NOMO-1 treated with DMSO at 0.1 percent for 48 hours (cell line): ENCODE measurements around the gene TOB1.

Source experiments
- DNase-seq: peaks from one replicate; lab custom pipeline; 2025; ENCODE audit not compliant: unreplicated experiment; lab: John Stamatoyannopoulos, UW

The TOB1 gene, protein sequence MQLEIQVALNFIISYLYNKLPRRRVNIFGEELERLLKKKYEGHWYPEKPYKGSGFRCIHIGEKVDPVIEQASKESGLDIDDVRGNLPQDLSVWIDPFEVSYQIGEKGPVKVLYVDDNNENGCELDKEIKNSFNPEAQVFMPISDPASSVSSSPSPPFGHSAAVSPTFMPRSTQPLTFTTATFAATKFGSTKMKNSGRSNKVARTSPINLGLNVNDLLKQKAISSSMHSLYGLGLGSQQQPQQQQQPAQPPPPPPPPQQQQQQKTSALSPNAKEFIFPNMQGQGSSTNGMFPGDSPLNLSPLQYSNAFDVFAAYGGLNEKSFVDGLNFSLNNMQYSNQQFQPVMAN

DNA sequence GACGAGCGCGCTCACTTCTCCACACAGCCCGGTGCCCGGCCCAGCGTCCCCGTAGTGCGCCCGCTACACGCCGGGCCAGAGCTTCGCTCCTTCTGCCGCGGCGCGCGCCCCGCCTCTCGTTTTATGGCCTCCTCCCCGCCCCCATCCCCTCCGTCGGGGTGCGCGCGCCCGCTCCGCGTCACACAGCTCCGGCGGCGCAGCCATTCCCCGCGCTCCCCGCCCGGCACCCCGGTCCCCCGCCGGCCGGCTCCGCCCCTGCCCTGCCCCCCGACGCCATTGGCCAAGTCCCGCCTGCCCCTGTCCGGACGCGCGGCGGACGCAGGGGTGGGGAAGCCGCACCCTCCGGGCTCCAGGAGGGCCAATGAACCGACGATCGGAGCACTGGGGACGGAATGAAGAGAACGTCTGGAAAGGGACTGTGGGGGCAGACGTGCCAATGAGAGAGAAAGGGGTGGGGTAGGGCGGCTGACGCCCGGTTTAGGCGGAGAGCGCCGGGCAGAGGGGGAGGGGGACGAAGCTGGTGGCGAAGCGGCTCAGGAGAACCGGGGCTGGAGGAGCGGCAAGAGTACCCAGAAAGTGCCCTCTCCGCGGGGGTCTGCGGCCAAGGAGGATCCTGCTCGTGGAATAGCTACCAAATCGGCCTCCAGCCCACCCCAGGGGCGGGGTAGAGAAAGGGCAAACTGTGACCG lies at the start of gene TOB1:
TOB1 (minus strand) TSS at position 94 of the 689 bp plus-strand sequence. CDS start 2,337 bp downstream, outside the sequence.
- DNase-seq: peak; percentile 98

GRCh38 chr17:50914505-50915063 lies 48.4 kb upstream of the TOB1 start:
- no peak for DNase-seq

- DNase-seq: no peak
These were observed 47.0 kb upstream of the TOB1 start for GRCh38 chr17:50913120-50913519.

DNA sequence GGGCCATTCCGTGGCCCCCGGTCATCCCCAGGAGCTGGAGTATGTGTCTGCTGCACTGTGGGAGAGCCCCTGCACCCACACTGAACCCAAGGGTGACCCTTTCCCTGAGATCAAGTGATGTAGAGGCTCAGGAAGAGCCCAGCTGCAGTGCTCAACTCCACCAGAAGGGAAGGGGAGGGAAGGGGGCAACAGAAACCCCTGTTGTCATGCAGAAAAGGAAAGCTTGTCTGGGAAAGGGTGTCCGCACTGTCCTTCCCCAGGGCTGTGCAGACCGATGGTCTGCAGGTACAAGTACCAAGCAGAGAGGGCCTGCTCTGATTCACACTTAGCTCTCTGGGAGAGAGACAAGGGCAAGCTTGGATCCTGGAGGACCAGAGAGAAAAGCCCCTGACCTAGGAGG lies 45.7 kb upstream of the TOB1 start:
- no peak for DNase-seq

DNA sequence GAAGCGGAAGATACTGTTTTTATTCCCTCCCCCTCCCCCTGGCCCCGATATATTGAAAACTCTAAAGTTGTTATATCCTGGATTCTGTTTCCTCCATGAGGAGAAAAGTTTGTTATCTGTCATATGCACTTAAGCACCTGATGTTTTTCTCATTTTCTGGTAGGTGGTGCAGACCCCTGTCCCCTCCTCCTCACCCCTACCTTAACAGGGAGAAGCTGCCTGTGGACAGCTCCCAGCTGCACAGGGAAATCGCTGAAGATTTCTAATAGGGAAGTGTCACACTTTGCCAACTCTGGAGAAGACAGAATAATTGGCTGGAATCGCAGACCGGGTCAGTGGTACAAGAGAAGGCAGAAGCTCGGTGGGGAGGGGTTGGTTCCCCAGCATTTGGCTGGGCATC lies 45.3 kb upstream of the TOB1 start:
- no peak for DNase-seq

- peak; percentile 77 for DNase-seq
These were observed 43.8 kb upstream of the TOB1 start for GRCh38 chr17:50909765-50910605.

- peak; percentile 10 for DNase-seq
These were observed 43.0 kb upstream of the TOB1 start for GRCh38 chr17:50908860-50909764.

- peak; percentile 5 for DNase-seq
These were observed 42.1 kb upstream of the TOB1 start for GRCh38 chr17:50908140-50908859.

DNA sequence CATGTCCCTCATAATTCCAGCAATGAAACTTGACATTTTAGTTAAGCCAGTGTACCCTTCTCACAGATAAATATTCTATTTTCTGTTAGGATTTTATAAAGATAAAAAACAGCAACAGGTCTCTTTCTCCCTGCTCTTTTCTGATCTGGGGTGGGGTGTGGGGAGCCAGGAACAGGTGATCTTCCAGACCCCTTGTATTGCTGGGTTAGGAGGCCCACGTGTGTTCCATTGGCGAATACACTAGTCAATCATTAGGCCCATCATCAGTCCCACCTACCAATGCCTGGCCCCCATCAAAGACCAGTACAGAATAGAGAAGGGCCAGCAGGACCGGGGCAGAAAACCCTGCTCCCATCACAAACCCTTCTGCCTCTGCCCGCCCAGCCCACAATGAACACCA lies 40.3 kb upstream of the TOB1 start:
- no peak for DNase-seq

DNA sequence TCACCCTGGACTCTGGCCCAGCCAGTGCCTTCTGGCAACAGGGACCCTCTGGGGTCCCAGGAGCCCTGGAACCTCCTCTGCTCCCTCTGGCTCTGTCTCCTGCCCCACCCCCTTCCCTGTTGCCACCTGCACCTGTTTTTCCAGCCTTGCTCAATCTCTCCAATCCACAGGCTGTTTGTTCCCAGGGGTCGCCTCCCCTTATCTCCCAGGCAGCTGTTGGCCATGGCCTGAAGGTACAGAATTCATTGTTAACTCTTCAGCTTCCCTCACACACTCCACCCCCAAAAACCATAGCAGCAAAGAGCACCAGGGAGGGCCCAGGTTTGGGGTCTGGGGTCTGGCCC lies 39.3 kb upstream of the TOB1 start:
- DNase-seq: no peak

DNA sequence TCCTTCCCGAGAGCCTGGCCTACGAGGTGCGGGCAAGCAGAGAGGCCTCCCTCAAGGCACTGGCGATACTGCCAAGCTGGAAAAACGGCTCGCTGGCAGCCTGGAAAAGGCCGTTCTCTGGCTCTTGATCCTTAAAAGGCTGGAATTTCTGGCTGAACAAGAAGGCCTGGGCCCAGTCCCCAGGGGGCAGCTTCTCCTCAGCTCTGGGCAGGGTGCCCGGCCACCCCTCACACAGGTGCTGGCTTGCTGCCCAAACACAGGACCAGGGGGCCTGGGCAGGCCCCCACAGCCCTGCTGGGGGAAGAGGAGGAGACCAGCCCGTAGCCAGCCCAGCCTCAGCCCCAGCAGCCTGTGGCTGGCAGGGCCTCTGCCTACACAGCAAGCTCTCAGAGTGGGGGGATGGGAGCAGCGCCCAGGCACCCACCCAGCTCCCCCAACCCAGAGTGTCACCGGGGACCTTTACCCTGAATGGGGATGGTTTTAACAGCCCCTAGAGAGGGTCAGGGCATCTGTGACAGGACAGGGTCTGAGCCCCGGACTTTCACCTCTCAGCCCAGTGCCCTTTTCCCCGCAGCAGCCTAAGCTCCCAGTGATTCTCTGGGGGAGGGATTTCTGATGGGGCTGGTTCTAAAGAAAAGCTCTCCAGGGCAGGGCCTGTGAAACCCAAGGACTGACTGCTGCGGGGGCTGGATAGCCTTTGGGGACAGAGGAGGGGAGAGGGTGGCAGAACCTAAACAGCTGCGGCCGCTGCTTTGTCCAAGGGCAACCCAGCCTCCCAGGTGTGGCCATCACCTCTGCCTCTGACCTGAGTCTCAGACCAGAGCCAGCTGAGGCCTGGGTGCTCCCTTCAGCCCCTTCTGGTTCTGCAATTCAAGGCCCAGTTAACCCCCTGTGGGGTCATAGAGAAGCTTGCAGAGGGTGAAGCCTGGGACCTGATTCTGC lies 38.6 kb upstream of the TOB1 start:
- DNase-seq: no peak

- no peak for DNase-seq
These were observed 37.7 kb upstream of the TOB1 start for GRCh38 chr17:50903604-50904517.

DNA sequence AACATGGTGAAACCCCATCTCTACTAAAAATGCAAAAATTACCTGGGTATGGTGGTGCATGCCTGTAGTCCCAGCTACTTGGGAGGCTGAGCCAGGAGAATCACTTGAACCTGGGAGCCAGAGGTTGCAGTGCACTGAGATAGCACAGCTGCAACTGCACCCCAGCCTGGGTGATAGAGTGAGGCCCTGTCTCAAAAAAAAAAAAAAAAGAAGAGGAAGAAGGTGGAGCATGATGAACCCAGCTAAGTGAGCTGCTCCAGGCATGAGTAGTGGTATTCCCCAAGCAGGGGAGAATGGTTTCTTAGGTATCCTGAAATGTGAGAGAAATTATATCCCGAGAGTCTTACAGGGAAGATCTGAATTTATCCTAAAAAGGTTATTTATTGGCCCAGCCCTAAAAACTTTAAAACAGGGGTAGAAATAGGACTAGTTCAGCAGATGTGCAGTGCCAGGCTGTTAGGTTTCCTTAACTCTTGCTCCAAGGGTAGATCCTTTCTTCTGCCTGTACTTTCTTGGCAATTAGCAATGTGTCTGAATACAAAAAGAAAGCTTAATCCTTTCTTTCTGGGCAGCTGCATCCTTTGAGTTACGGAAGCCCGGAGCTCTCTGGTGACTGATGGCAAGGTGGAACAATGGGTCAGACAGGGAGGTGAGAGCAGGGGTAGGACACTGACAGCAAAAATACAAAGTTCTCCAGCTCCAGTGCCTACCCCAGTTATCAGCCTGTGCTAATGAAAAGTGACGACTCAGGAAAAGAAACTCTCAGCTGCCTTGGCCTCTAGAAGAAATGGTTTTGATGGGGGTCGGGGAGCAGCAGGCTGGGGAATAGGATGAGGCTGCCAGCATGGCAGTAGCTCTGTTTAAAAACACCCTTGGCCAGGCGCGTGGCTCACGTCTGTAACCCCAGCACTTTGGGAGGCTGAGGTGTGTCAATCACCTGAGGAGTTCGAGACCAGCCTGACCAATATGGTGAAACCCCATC lies 36.5 kb upstream of the TOB1 start:
- DNase-seq: no peak

GRCh38 chr17:50900383-50900892 lies 34.3 kb upstream of the TOB1 start:
- no peak for DNase-seq

DNA sequence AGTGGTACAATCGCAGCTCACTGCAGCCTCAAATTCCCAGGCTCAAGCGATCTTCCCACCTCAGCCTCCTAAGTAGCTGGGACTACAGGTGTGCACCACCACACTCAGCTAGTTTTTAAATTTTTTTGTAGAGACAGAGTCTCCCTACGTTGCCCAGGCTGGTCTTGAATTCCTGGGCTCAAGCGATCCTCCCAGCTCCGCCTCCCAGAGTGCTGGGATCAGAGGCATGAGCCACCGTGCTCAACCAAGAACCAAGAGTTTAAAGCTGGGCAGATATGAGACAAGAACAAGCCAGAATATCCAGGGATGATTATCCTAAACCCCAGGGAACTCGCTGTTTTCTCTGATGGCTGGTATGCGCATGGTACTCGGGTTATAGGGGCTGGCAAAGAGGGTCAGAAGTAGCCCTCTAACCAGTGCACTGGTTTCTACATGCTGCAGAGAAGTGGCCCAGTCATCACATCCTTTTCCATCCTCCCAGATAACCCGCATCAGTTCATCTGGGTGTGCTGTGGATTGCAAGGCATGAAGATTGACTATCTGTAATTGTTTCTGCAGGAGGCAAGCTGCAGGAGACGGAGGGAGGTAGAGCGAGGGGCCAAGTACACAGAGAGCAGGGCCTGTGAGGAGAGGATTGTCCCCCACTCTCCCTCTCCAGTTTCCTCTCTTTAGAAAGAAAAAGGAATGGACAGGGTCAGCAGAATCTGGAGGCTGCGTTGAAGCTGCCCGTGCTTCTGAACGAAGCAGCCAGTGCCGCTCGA lies 33.6 kb upstream of the TOB1 start:
- no peak for DNase-seq
